NCI-H146 treated with DMSO at 0.1 percent for 48 hours (cell line): ENCODE results near the gene CCL24.
"Not testable (repeated sequence)": the region's sequence is repeated elsewhere in the genome, so short reads cannot be mapped to it uniquely, and the experiment has no call there.

ENCODE experiments used
- DNase-seq: peaks from one replicate; lab custom pipeline; 2025; ENCODE audit not compliant: unreplicated experiment; lab: John Stamatoyannopoulos, UW

CCL24 gene, protein sequence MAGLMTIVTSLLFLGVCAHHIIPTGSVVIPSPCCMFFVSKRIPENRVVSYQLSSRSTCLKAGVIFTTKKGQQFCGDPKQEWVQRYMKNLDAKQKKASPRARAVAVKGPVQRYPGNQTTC

DNA sequence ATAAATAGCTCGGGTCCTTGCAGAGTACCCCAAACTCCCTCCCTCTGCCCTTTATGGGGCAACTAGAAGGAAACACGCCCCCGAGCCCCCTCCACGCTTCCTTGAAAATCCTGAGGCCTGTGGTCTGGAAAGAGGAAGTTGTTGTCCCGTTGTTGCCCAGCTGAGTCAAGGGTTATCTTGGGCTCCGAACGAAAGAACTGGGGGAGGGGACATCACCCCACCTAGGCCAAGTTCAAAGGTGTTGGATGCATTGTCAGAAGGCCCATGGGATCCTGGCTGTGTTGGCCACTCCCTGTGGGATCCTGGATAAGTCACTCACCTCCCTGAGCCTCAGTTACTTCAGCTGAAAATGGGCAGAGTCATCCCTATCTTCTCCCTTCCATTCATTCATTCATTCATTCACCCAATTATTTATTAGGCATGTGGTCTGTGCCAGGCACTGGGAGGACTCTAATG, at the start of gene CCL24:
Gene CCL24 (minus strand): TSS at position 26 of the 456 bp plus-strand sequence. CDS start 91 bp downstream, outside the sequence.
- DNase-seq: no peak

DNA sequence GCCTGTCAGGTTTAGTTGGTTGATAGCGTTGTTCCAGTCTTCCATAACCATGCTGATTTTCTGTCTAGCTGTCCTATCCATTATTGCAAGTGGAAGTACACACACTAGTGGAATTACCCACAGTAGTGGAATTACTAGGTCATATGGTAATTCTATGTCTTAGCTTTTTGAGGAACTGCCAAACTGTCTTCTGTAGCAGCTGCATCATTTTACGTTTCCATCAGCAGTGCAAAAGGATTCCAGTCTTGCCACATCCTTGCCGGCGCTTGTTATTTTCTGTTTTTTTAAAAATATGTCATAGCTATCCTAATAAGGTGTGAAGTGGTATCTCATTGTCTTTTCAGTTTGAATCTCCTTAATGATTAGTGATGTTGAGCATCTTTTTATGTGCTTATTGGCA, 48.0 kb upstream of the CCL24 start:
- no peak for DNase-seq

DNA sequence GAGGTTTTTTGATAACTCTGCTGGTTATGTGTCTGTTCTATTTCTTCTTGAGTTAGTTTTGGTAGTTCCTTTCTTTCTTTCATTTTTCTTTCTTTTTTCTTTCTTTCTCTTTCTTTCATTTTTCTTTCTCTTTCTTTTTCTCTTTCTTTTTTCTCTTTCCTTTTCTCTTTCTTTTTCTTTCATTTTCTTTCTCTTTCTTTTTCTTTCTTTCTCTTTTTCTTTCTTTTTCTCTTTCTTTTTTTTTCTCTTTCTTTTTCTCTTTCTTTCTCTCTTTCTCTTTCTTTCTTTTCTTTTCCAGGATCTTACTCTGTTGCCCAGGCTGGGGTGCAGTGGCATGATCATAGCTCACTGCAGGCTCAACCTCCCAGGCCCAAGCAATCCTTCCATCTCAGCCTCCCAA, 44.8 kb upstream of the CCL24 start:
- no peak for DNase-seq

DNA sequence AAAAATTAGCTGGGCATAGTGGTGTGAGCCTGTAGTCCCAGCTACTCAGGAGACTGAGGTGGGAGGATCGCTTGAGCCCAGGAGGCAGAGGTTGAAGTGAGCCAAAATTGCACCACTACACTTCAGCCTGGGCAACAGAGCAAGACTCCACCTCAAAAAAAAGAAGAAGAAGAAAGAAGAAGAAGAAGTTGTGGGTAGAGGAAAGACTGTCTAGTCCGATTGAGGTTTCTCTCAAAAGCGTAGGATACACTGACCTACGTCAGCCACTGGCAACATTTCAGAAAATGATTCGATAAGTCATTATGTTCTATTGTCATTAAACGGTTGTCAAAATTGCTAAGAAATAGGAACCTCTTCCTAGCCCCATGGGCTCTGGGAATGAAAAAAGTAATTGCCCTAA, 42.9 kb upstream of the CCL24 start:
- DNase-seq: no peak

DNA sequence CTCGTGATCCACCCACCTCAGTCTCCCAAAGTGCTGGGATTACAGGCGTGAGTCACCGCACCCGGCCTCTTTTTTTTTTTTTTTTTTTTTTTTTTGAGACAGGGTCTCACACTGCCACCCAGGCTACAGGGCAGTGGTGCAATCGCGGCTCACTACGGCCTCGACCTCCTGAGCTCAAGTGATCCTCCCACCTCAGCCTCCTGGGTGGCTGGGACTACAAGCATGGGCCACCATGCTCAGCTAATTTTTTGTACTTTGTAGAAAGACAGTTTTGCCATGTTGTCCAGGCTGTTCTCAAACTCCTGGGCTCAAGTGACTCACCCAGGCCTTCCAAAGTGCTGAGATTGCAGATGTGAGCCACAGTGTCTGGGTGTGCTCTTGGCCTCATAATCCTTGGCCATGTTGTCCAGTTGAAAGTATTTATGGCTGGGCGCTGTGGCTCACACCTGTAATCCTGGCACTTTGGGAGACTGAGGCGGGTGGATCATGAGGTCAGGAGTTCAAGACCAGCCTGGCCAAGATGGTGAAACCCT, 41.3 kb upstream of the CCL24 start:
- DNase-seq: not testable (repeated sequence)

DNA sequence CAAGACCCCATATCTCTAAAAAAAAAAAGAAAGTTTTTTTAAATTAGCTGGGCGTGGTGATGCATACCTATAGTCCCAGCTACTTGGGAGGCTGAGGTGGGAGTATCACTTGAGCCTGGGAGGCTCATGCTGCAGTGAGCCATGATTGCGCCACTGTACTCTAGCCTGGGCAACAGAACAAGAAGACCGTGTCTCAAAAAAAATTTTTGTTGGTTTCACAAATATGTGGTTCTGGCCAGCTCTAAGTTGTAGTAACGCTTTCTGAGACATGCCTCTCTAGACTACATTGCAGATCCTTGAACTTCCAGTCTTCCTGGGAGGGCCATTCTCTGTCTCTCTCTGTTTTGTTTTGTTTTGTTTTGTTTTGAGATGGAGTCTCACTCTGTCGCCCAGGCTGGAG, 40.6 kb upstream of the CCL24 start:
- DNase-seq: no peak

DNA sequence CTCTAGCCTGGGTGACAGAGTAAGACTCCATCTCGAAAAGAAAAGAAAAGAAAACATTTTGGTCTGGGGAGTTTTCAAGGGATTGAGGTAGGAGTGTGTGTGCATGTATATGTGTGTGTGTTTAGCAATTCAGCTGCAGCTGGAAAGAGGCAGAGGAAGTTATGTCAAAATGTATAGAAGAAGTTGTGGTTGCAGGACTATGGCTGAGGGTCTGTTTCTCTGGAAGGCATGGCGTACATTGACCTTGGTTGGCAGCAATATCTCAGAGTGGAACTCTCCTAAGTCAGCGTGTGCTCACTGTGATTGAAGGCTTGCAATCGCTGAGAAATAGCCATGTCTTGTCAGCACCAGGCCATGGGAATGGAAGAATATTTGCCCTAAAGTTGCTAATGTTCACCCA, 36.6 kb upstream of the CCL24 start:
- no peak for DNase-seq

DNA sequence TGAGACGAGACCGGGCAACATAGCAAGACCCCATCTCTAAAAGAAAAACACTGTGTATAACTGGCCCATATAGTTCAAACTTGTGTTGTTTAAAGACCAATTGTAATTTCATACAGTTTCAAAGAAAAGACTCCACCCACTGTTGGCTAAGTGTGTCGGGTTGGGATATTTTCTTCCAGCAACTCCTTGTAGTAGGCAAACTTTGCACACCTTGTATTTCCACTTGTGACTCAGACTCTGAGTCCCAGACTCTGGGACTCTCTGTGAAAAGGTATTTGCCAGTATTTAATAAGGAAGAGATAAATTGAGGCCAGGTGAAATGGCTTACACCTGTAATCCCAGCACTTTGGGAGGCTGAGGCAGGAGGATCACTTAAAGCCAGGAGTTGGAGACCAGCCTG, 36.0 kb upstream of the CCL24 start:
- no peak for DNase-seq

DNA sequence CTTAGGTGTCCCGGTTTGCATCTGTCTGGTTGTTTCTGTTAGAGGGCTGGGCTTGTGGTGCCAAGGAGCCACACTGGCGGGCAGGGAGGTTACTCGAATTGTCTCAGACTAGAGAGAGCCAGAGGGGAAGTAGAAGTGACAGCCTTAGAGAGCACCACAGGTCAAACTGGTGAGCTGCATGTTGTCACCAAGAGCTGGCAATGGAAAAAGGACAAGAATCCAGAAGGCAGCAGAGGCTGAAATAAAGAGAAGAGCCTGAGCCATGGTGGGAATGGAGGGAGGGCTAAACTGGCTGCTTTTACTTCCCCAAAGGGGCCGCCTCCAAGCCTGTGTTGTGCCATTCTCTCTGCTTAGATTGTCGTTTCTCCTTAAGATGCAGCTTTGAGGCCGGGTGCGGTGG, 34.1 kb upstream of the CCL24 start:
- no peak for DNase-seq

DNA sequence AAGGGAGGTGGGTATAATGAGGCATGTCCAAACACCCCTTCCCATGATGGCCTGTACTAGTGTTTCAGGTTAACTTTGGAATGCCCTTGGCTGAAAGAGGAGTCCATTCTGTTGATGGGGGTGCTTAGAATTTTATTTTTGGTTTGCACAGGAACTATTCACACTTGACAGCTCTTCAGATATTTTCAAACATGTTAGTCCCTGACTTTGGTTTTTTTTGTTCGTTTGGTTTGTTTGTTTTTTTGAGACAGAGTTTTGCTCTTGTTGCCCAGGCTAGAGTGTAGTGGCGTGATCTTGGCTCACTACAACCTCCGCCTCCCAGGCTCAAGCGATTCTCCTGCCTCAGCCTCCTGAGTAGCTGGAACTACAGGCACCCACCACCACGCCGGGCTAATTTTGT, 31.5 kb upstream of the CCL24 start:
- not testable (repeated sequence) for DNase-seq

DNA sequence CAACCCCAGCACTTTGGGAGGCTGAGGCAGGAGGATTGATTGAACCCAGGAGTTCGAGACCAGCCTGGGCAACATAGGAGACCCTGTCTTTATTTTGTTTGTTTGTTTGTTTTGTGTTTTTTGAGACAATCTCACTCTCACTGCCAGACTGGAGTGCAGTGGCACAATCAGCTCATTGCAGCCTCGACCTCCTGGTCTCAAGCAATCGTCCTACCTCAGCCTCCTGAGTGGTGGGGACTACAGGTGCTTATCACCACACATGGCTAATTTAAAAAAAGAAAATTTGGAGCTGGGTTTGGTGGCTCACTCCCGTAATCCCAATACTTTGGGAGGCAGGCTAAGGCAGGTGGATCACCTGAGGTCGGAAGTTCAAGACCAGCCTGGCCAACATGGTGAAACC, 30.6 kb upstream of the CCL24 start:
- no peak for DNase-seq

DNA sequence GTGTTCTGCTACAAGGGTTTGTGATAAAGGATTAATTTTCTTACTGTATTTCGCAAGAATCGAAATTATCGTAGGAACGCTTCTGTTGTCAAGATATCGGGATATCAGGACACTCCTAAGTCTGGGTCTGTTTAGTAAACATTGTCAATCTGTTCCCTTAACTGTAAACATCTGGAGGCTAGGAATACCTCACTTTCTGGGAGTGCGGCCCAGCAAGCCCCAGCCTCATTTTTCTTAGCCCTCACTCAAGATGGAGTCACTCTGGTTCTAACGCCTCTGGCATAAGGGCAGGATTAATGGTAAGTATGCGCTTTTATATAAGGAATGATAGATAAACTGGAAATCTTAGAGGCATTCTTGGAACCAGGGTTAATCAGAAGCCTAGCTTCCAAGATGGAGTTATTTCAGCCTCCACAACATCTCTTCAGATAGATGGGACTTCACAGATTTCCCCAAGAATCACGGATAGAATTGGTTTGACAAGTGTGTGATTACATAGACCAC, 30.1 kb upstream of the CCL24 start:
- no peak for DNase-seq

DNA sequence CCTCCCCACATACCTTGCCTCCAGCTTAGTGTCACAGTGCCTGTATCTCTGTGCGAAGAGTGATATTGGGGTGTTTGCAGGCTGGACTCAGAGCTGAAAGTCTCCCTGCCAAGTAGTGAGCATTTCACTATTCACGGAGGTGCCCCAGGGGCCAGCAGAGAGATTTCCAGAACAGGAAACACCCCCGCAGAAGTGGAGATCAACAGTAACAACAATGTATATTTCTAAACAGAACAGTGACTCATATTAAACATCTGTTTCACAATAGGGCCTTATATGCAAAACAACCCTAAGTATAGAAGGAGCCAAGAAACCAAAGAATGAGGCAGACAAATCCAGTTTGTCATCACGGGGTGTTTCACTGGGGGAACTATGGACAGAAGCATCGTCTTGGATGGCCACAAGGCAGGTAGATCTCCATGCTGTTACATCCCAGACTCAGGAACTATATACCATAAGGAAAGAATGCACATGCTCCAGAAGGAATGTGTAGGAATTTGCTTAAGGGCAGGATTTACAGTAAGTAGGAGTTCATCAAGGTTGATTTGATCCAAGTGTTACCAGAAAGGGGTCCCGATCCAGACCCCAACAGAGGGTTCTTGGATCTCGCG, 29.3 kb upstream of the CCL24 start:
- no peak for DNase-seq

DNA sequence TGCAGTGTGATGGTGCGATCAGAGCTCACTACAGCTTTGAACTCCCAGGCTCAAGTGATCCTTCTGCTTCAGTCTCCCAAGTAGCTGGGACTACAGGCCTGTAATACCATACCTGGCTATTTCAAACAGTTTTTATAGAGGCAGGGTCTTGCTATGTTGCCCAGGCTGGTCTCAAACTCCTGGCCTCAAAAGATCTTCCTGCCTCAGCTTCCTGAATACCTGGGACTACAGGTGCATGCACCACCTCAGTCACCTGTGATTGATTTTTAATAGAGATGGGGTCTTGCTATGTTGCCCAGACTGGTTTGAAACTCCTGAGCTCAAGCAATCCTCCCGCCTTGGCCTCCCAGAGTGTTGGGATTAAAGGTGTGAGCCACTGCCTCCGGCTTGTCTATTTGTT, 26.4 kb upstream of the CCL24 start:
- DNase-seq: no peak

DNA sequence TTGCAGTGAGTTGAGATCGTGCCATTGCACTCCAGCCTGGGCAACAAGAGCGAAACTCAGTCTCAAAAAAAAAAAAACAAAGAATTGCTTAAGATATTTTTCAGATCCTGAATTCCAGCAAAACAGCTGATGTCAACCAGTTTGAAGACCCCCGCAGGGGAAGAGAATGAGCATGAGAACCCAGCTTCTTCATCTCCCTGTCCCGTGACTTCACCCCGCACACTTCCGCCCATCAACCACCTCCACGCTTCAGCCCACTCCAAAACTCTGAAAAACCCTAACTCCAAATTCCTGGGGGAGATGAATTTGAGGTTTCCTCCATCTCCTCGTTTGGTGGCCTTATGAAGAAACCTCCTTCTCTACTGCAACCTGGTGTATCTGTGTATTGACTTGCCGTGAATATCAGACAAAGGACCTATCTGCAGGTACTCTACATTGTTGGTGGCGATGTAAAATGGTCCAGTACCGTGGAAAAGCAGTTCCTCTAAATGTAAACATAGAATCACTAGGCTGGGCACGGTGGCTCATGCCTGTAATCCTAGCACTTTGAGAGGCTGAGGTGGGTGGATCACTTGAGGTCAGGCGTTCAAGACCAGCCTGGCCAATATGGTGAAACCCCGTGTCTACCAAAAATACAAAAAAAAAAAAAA, 24.8 kb upstream of the CCL24 start:
- not testable (repeated sequence) for DNase-seq

DNA sequence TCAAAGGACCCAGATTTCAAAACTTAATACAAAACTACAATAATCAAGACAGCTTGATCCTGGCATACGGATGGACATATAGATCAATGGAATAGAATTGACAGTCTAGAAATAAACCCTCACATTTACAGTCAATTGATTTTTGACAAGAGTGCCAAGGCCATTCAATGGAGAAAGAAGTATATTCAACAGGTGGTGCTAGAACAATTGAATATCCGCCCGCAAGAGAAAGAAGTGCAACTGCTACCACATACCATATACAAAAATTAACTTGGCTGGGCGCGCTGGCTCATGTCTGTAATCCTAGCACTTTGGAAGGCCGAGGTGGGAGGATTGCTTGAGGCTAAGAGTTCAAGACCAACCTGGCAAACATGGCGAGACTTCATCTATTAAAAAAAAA, 23.2 kb upstream of the CCL24 start:
- no peak for DNase-seq

DNA sequence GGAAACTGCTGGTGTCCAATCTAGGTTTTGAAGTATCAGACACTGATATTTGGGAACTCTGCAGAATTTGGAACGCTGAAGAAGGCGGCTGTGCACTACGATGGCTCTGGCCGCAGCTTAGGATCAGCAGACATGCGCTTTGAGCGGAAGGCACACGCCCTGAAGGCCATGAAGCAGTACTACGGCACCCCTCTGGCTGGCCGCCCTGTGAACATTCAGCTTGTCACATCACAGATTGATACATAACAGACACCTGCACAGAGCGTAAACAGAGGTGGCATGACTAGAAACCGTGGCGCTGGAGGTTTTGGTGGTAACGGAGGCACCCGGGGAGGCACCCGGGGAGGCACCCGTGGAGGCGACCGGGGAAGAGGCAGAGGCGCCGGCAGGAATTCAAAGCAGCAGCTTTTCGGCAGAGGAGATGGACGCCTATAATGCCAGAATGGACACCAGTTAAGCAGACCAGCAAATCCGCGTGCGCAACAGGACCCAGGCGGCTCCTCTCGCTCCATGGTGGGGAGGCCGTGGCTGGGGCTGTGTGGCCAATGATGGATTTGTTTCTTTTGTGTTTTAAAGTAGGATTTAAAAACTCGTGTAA, 22.2 kb upstream of the CCL24 start:
- DNase-seq: no peak

DNA sequence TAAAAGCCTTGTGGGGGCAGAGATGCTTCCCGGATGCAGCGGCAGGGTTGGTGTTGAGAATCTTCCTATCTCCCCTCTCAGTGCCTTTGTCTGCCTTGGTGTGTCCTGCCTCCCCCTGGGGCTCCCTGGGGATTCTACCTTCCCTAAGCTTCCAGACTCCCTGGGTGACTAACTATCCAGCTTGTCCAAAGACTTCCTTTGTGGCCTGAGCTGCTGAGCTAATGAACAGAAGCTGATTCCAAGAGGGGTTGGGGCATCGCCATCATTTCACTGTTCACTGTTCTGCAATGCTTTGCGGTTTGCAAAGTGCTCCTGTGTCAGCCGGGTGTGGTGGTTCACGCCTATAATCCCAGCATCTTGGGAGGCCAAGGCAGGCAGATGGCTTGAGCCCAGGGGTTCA, 20.1 kb upstream of the CCL24 start:
- DNase-seq: not testable (repeated sequence)

DNA sequence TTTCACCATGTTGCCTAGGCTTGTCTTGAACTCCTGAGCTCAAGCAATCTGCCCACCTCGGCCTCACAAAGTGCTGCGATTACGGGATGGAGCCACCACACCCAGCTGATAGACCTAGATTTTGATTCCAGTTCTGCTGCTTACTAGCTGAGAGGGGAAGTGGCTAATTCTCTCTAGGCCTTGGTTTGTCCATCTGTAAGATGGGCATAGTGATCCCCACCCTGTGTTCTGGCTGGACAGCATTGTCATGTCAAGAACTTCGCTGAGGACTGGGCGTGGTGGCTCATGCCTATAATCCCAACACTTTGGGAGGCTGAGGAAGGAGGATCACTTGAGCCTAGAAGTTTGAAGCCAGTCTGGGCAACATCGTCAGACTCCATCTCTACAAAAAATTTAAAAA, 17.4 kb upstream of the CCL24 start:
- DNase-seq: no peak

DNA sequence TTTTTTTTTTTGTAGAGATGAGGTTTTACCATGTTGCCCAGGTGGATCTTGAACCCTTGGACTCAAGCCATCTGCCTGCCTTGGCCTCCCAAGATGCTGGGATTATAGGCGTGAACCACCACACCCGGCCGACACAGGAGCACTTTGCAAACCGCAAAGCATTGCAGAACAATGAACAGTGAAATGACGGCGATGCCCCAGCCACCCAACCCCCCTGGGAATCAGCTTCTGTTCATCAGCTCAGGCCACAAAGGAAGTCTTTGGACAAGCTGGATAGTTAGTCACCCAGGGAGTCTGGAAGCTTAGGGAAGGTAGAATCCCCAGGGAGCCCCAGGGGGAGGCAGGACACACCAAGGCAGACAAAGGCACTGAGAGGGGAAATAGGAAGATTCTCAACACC, 16.1 kb upstream of the CCL24 start:
- not testable (repeated sequence) for DNase-seq

DNA sequence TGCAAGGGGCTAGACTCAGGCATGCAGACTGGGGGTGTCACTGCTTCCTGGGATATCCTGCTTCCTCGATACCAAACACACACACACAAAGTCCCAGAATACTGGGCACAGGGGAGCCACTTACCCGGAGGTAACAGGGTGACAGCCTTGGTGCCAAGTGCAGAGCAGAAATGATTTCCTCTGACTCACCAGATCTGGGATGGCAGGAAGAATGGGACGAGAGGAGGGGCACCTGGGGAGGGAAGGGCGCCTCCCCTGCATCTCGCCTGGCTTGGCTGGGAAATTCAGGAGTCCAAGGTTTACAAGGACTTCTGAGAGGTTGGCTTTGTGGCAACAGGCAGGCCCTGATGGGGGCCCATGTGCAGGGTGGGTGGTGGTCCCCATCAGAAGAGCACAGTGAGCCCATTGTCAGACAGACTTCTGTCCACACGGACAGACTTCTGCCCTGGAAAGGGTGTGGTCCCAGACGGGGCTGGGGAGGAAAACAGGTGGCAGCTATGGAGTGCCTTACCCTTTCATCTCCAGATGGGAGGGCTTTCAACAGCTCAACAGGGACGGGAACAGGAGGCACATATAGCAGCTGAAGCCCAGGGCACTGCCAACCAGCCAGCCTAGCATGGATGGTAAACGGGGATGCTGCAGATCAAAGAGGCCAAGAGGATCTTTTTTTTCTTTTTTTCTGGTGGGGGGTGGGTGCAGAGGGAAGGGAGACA, 9.7 kb upstream of the CCL24 start:
- no peak for DNase-seq
